HepG2 (cell line): ENCODE data around the gene ARHGAP4. TPM values are rescaled to one million over a fixed set of nuclear protein-coding genes. Genes with fewer than 3 reads are reported as not detected.

Experiments
- DDIT3 ChIP-seq: sonication (generic); formaldehyde crosslinking; IDR thresholded peaks from 2 replicates; pipeline ENCODE4 v1.4.0; 2020; ENCODE audit warnings: mild to moderate bottlenecking, missing genetic modification reagents
- DRAP1 ChIP-seq: IDR thresholded peaks from 2 replicates; pipeline ENCODE4 v1.6.1; 2016; ENCODE audit warnings: missing genetic modification reagents, missing compliant biosample characterization
- ELF1 ChIP-seq: sonication (generic); formaldehyde crosslinking; IDR thresholded peaks from 2 replicates; pipeline ENCODE4 v1.4.0; 2020; ENCODE audit warnings: missing genetic modification reagents
- GABPA ChIP-seq, 2 experiments: IDR thresholded peaks; 2 replicates each; pipeline ENCODE4 v1.6.1; 2011 to 2016; ENCODE audit warnings: low read depth in 2 of 2, low read length in 1 of 2, missing biosample characterization in 1 of 2, missing genetic modification characterization in 1 of 2
- HES4 ChIP-seq: sonication (generic); formaldehyde crosslinking; IDR thresholded peaks from 2 replicates; pipeline ENCODE4 v1.9.0; 2021; ENCODE audit warnings: mild to moderate bottlenecking, missing genetic modification reagents, borderline replicate concordance
- HNRNPLL ChIP-seq: fragments of 200-400 bp; formaldehyde crosslinking; IDR thresholded peaks from 2 replicates; pipeline ENCODE4 v1.6.1; 2017; ENCODE audit warnings: mild to moderate bottlenecking, low read depth, low read length; ENCODE audit not compliant: poor library complexity, severe bottlenecking
- MYC ChIP-seq: sonication (generic); formaldehyde crosslinking; IDR thresholded peaks from 2 replicates; pipeline ENCODE4 v1.9.0; 2021; ENCODE audit warnings: missing genetic modification reagents, borderline replicate concordance
- PHF8 ChIP-seq: sonication (generic); formaldehyde crosslinking; IDR thresholded peaks from 2 replicates; pipeline ENCODE4 v1.5.0; 2020; ENCODE audit warnings: missing genetic modification reagents
- RAD21 ChIP-seq: fragments of 450-650 bp; formaldehyde crosslinking; IDR thresholded peaks from 2 replicates; pipeline ENCODE4 v1.5.0; 2020; ENCODE audit warnings: mild to moderate bottlenecking
- SOX5 ChIP-seq: IDR thresholded peaks from 2 replicates; pipeline ENCODE4 v1.6.1; 2016; ENCODE audit warnings: borderline replicate concordance
- SP5 ChIP-seq: IDR thresholded peaks from 2 replicates; pipeline ENCODE4 v1.6.1; 2016; ENCODE audit warnings: low read depth, borderline replicate concordance
- SPEN ChIP-seq: sonication (generic); formaldehyde crosslinking; IDR thresholded peaks from 2 replicates; pipeline ENCODE4 v1.5.1; 2020; ENCODE audit warnings: low read depth, mild to moderate bottlenecking, missing genetic modification reagents
- SRY ChIP-seq: sonication (generic); formaldehyde crosslinking; IDR thresholded peaks from 2 replicates; pipeline ENCODE4 v1.8.0; 2022; ENCODE audit warnings: mild to moderate bottlenecking, missing genetic modification reagents
- TFDP2 ChIP-seq: sonication (generic); formaldehyde crosslinking; IDR thresholded peaks from 2 replicates; pipeline ENCODE4 v1.4.0; 2020; ENCODE audit warnings: missing genetic modification reagents
- USF2 ChIP-seq, 2 experiments: sonication (generic) in 1 of 2; formaldehyde crosslinking in 1 of 2; IDR thresholded peaks; 2 replicates each; pipeline versions ENCODE4 v1.5.1 to v1.6.1; 2011 to 2020; ENCODE audit warnings: borderline replicate concordance in 1 of 2, low read depth in 1 of 2, low read length in 1 of 2, mild to moderate bottlenecking in 1 of 2, missing genetic modification reagents in 1 of 2, moderate library complexity in 1 of 2
- YY1 ChIP-seq: IDR thresholded peaks from 2 replicates; pipeline ENCODE4 v1.6.1; 2011; ENCODE audit warnings: low read length, low read depth, moderate library complexity, mild to moderate bottlenecking; ENCODE audit not compliant: insufficient read depth, insufficient replicate concordance
- ZNF317 ChIP-seq: sonication (generic); formaldehyde crosslinking; IDR thresholded peaks from 2 replicates; pipeline ENCODE4 v1.5.0; 2020; ENCODE audit warnings: mild to moderate bottlenecking, missing genetic modification reagents
- ZNF354B ChIP-seq: sonication (generic); formaldehyde crosslinking; IDR thresholded peaks from 2 replicates; pipeline ENCODE4 v1.8.0; 2022; ENCODE audit warnings: mild to moderate bottlenecking, missing genetic modification reagents
- ZNF556 ChIP-seq: sonication (generic); formaldehyde crosslinking; IDR thresholded peaks from 2 replicates; pipeline ENCODE4 v1.4.0; 2020; ENCODE audit warnings: mild to moderate bottlenecking, missing genetic modification reagents, borderline replicate concordance
- polyA plus RNA-seq, 8 experiments: library from polyadenylated mRNA; depleted of rRNA in 3 of 8; stranded (reverse) in 7 of 8; unstranded in 1 of 8; fragments of >200 nt; fragmentation: Illumina TruSeq in 4 of 8; extraction: Trizol in 4 of 8; gene quantifications; 2 replicates each; pipeline versions ENCODE4 v1.2.1 to v1.2.3, GENCODE V29; 2011 to 2016; ENCODE audit warnings: low read depth in 4 of 8, missing spikeins in 1 of 8, mixed read lengths in 1 of 8; ENCODE audit not compliant: insufficient read depth in 1 of 8
- total RNA-seq, 5 experiments: library from RNA; depleted of rRNA; stranded (reverse); fragments of >200 nt; fragmentation: Illumina TruSeq; extraction: Trizol; gene quantifications; 2 replicates each; pipeline ENCODE4 v1.2.3, GENCODE V29; 2016; ENCODE audit warnings: low read depth in 1 of 5
- TF ChIP-seq, protein P1 (sequence below): IDR thresholded peaks from 2 replicates; pipeline ENCODE4 v1.6.1; 2018; ENCODE audit warnings: missing genetic modification reagents, mild to moderate bottlenecking, missing compliant biosample characterization
- TF ChIP-seq, protein P2 (sequence below): sonication (generic); formaldehyde crosslinking; IDR thresholded peaks from 2 replicates; pipeline ENCODE4 v1.8.0; 2022; ENCODE audit warnings: low read depth, missing genetic modification reagents

Gene ARHGAP4
- total and polyA plus RNA-seq, 2 of the 13 experiments (the other 11 are each of a cell fraction or from before 2014, with no cell fraction given), result 0.57 to 0.64 TPM

- TF ChIP-seq USF2 (IDR thresholded peaks at IDR 0.05; ENCODE audit: low read depth, low read length) (peak; percentile 75), USF2 (CRISPR knock-in tag; IDR thresholded peaks at IDR 0.05; ENCODE audit: borderline replicate concordance) (peak; percentile 89; the same call in 1 of the 2 replicates), HES4 (no peak), DRAP1 (CRISPR knock-in tag) (0 out of 2 replicates have a peak, but pooled peaks have one; percentile 51), SOX5 (peak; percentile 34; the same call in 1 of the 2 replicates), HNRNPLL (peak; percentile 63), MYC (CRISPR knock-in tag) (no peak), SPEN (CRISPR knock-in tag) (peak; percentile 85), PHF8 (peak; percentile 63; the same call in 1 of the 2 replicates), GABPA (IDR thresholded peaks at IDR 0.05; ENCODE audit: low read depth, low read length) (no peak), GABPA (CRISPR knock-in tag; IDR thresholded peaks at IDR 0.05; ENCODE audit: low read depth) (peak; percentile 83), RAD21 (no peak), SRY (CRISPR knock-in tag) (0 out of 2 replicates have a peak, but pooled peaks have one; percentile 64), DDIT3 (CRISPR knock-in tag) (no peak), TFDP2 (CRISPR knock-in tag) (peak; percentile 80), ELF1 (CRISPR knock-in tag) (peak; percentile 84), ZNF354B (0 out of 2 replicates have a peak, but pooled peaks have one; percentile 14), ZNF317 (CRISPR knock-in tag) (no peak), ZNF556 (CRISPR knock-in tag) (peak; percentile 28; the same call in 1 of the 2 replicates), YY1 (peak; percentile 57), SP5 (CRISPR knock-in tag) (peak; percentile 54; the same call in 1 of the 2 replicates)
- TF ChIP-seq, protein P1, sequence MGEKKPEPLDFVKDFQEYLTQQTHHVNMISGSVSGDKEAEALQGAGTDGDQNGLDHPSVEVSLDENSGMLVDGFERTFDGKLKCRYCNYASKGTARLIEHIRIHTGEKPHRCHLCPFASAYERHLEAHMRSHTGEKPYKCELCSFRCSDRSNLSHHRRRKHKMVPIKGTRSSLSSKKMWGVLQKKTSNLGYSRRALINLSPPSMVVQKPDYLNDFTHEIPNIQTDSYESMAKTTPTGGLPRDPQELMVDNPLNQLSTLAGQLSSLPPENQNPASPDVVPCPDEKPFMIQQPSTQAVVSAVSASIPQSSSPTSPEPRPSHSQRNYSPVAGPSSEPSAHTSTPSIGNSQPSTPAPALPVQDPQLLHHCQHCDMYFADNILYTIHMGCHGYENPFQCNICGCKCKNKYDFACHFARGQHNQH (CRISPR knock-in tag), result 0 out of 2 replicates have a peak, but pooled peaks have one; percentile 30
- TF ChIP-seq, protein P2, sequence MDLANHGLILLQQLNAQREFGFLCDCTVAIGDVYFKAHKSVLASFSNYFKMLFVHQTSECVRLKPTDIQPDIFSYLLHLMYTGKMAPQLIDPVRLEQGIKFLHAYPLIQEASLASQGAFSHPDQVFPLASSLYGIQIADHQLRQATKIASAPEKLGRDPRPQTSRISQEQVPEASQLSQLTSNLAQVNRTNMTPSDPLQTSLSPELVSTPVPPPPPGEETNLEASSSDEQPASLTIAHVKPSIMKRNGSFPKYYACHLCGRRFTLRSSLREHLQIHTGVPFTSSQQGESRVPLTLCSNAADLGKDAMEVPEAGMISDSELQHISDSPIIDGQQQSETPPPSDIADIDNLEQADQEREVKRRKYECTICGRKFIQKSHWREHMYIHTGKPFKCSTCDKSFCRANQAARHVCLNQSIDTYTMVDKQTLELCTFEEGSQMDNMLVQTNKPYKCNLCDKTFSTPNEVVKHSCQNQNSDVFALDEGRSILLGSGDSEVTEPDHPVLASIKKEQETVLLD (CRISPR knock-in tag), result peak; percentile 41
Observed at GRCh38 chrX:153927922-153928760, 2.1 kb upstream of the ARHGAP4 start (continued).
